ENCODE results near the gene KRTAP19-8. TPM values are rescaled to one million over a fixed set of nuclear protein-coding genes. Genes with fewer than 3 reads are reported as not detected.

KRTAP19-8 gene
- total RNA-seq, 1 experiment from 2014 or later: not detected

- in situ Hi-C loops (cut with HindIII; ENCODE audit: low pct_unique_long_range_greater_than_20kb, low sequenced_read_pairs): no loop called here
- no peak for DNase-seq (ENCODE audit: low read depth)
Observed at GRCh38 chr21:31018232-31018631, 20.0 kb downstream of the KRTAP19-8 start.

GRCh38 chr21:31014891-31015290 is 23.4 kb downstream of the KRTAP19-8 start:
- no peak for DNase-seq (ENCODE audit: low read depth)
- in situ Hi-C loops (cut with HindIII; ENCODE audit: low pct_unique_long_range_greater_than_20kb, low sequenced_read_pairs): no loop called here

- DNase-seq (ENCODE audit: low read depth): no peak
- in situ Hi-C loops (cut with HindIII; ENCODE audit: low pct_unique_long_range_greater_than_20kb, low sequenced_read_pairs): no loop called here
Observed at GRCh38 chr21:31012133-31013089, 25.9 kb downstream of the KRTAP19-8 start.

GRCh38 chr21:31011412-31011811 is 26.9 kb downstream of the KRTAP19-8 start:
- no peak for DNase-seq (ENCODE audit: low read depth)

GRCh38 chr21:31008355-31008754 is 29.9 kb downstream of the KRTAP19-8 start:
- in situ Hi-C loops (cut with HindIII; ENCODE audit: low pct_unique_long_range_greater_than_20kb, low sequenced_read_pairs): no loop called here
- DNase-seq (ENCODE audit: low read depth): no peak

More at GRCh38 chr21:31011412-31011811, 26.9 kb downstream of the KRTAP19-8 start:
- in situ Hi-C loops (cut with HindIII; ENCODE audit: low pct_unique_long_range_greater_than_20kb, low sequenced_read_pairs): no loop called here

- in situ Hi-C loops (cut with HindIII; ENCODE audit: low pct_unique_long_range_greater_than_20kb, low sequenced_read_pairs): no loop called here
- no peak for DNase-seq (ENCODE audit: low read depth)
Observed at GRCh38 chr21:31005019-31005418, 33.3 kb downstream of the KRTAP19-8 start.

GRCh38 chr21:31003471-31003870 is 34.8 kb downstream of the KRTAP19-8 start:
- in situ Hi-C loops (cut with HindIII; ENCODE audit: low pct_unique_long_range_greater_than_20kb, low sequenced_read_pairs): no loop called here
- no peak for DNase-seq (ENCODE audit: low read depth)

- in situ Hi-C loops (cut with HindIII; ENCODE audit: low pct_unique_long_range_greater_than_20kb, low sequenced_read_pairs): no loop called here
Observed at GRCh38 chr21:30997541-30997940, 40.7 kb downstream of the KRTAP19-8 start.

GRCh38 chr21:30996728-30997127 is 41.5 kb downstream of the KRTAP19-8 start:
- no peak for DNase-seq (ENCODE audit: low read depth)
- in situ Hi-C loops (cut with HindIII; ENCODE audit: low pct_unique_long_range_greater_than_20kb, low sequenced_read_pairs): no loop called here

More at GRCh38 chr21:30997541-30997940, 40.7 kb downstream of the KRTAP19-8 start:
- DNase-seq (ENCODE audit: low read depth): no peak

GRCh38 chr21:30994932-30995331 is 43.3 kb downstream of the KRTAP19-8 start:
- in situ Hi-C loops (cut with HindIII; ENCODE audit: low pct_unique_long_range_greater_than_20kb, low sequenced_read_pairs): no loop called here
- DNase-seq (ENCODE audit: low read depth): no peak

GRCh38 chr21:30990514-30991262 is 47.6 kb downstream of the KRTAP19-8 start:
- in situ Hi-C loops (cut with HindIII; ENCODE audit: low pct_unique_long_range_greater_than_20kb, low sequenced_read_pairs): no loop called here
- no peak for DNase-seq (ENCODE audit: low read depth)

- DNase-seq (ENCODE audit: low read depth): no peak
- in situ Hi-C loops (cut with HindIII; ENCODE audit: low pct_unique_long_range_greater_than_20kb, low sequenced_read_pairs): no loop called here
Observed at GRCh38 chr21:30988706-30989105, 49.6 kb downstream of the KRTAP19-8 start.

Other genes starting within 250 kb of the KRTAP19-8 start
- gene KRTAP8-1, start 225.2 kb downstream of the KRTAP19-8 start, total RNA-seq (2014; rRNA removed; shearing (Covaris generic); ENCODE audit: low replicate concordance): not detected in 2 replicates
- gene KRTAP7-1, start 208.7 kb downstream of the KRTAP19-8 start, total RNA-seq (2014; rRNA removed; shearing (Covaris generic); ENCODE audit: low replicate concordance): not detected in 2 replicates
- gene KRTAP11-1, start 156.9 kb downstream of the KRTAP19-8 start, total RNA-seq (2014; rRNA removed; shearing (Covaris generic); ENCODE audit: low replicate concordance): not detected in 2 replicates